SK-N-SH (cell line): Measurements from ENCODE around the gene SCN1B. TPM values are rescaled to one million over a fixed set of nuclear protein-coding genes. Genes with fewer than 3 reads are reported as not detected.

ENCODE experiments used
- CTCF ChIA-PET: fragments of 300-600, 350-600 bp; formaldehyde crosslinking; extraction: SDS; loops from one replicate; lab custom pipeline; 2021; lab: Yijun Ruan, JAX
- POLR2A ChIA-PET: fragments of 350-600 bp; sonication (Branson Sonifier 250); formaldehyde crosslinking; extraction: SDS; loops from one replicate; lab custom pipeline; 2020; ENCODE audit warnings: antibody characterized with exemption, inconsistent platforms; lab: Yijun Ruan, JAX
- DNase-seq: peaks from one replicate; pipeline ENCODE4 v3.0.0; 2012
- H2AFZ ChIP-seq: fragments of 200-600 bp; sonication (generic); 2 replicates; pipeline ENCODE4 v1.8.1; 2016; ENCODE audit warnings: antibody characterized with exemption, mild to moderate bottlenecking, low read depth
- H3F3A ChIP-seq: fragments of 200-600 bp; sonication (generic); replicated peaks from 2 replicates; pipeline ENCODE3; 2016; ENCODE audit warnings: antibody characterized with exemption, mild to moderate bottlenecking; ENCODE audit not compliant: insufficient read depth
- H3K27ac ChIP-seq, 2 experiments: fragments of 200-500 bp in 1 of 2; fragments of 200-600 bp in 1 of 2; sonication (Bioruptor generic) in 1 of 2; sonication (generic), shearing (Covaris generic) in 1 of 2; 2 replicates each; pipeline versions ENCODE4 v1.5.1 to v1.6.1; 2014 to 2016; ENCODE audit warnings: low read depth in 2 of 2, inconsistent platforms in 1 of 2, low read length in 1 of 2, mild to moderate bottlenecking in 1 of 2, mixed read lengths in 1 of 2
- H3K27me3 ChIP-seq: fragments of 200-600 bp; sonication (generic), shearing (Covaris generic); 2 replicates; pipeline ENCODE4 v1.6.1; 2016; ENCODE audit warnings: mixed run types; ENCODE audit not compliant: insufficient read depth
- H3K36me3 ChIP-seq, 2 experiments: fragments of 200-500 bp in 1 of 2; fragments of 200-600 bp in 1 of 2; sonication (Bioruptor generic) in 1 of 2; sonication (generic) in 1 of 2; replicated peaks in 1 of 2; 2 replicates each; pipeline versions ENCODE3 to v1.5.1; 2014 to 2016; ENCODE audit warnings: low read length in 1 of 2, mild to moderate bottlenecking in 1 of 2; ENCODE audit not compliant: insufficient read depth in 2 of 2, control insufficient read depth in 1 of 2
- H3K4me1 ChIP-seq, 2 experiments: fragments of 200-500 bp in 1 of 2; fragments of 200-600 bp in 1 of 2; sonication (Bioruptor generic) in 1 of 2; sonication (generic), shearing (Covaris generic) in 1 of 2; 2 replicates each; pipeline versions ENCODE4 v1.5.1 to v1.6.1; 2014 to 2016; ENCODE audit warnings: low read depth in 1 of 2, low read length in 1 of 2, mixed run types in 1 of 2; ENCODE audit not compliant: insufficient read depth in 2 of 2, control insufficient read depth in 1 of 2
- H3K4me2 ChIP-seq: fragments of 200-600 bp; sonication (generic), shearing (Covaris generic); 2 replicates; pipeline ENCODE4 v1.6.1; 2017; ENCODE audit warnings: mixed run types
- H3K4me3 ChIP-seq, 2 experiments: fragments of 200-500 bp in 1 of 2; fragments of 200-600 bp in 1 of 2; sonication (Bioruptor generic) in 1 of 2; sonication (generic), shearing (Covaris generic) in 1 of 2; 2 replicates each; pipeline versions ENCODE4 v1.5.1 to v1.8.1; 2014 to 2016; ENCODE audit warnings: low read depth in 2 of 2, inconsistent platforms in 1 of 2, low read length in 1 of 2, mild to moderate bottlenecking in 1 of 2, mixed read lengths in 1 of 2, moderate library complexity in 1 of 2
- H3K79me2 ChIP-seq: fragments of 200-600 bp; sonication (generic); 2 replicates; pipeline ENCODE4 v1.8.1; 2017; ENCODE audit warnings: mild to moderate bottlenecking; ENCODE audit not compliant: insufficient read depth
- H3K9ac ChIP-seq: fragments of 200-600 bp; sonication (generic); 2 replicates; pipeline ENCODE4 v1.6.1; 2017; ENCODE audit warnings: mixed run types
- H3K9me2 ChIP-seq: fragments of 200-600 bp; sonication (generic); 2 replicates; pipeline ENCODE4 v1.6.1; 2017; ENCODE audit warnings: mixed run types
- H3K9me3 ChIP-seq: fragments of 200-600 bp; sonication (generic); 2 replicates; pipeline ENCODE4 v1.6.1; 2017; ENCODE audit warnings: mixed run types, mild to moderate bottlenecking, moderate library complexity
- H4K20me1 ChIP-seq: fragments of 200-600 bp; sonication (generic); 2 replicates; pipeline ENCODE4 v1.6.1; 2017; ENCODE audit warnings: mild to moderate bottlenecking, mixed run types; ENCODE audit not compliant: insufficient read depth
- FOSL2 ChIP-seq: IDR thresholded peaks from 2 replicates; pipeline ENCODE4 v1.4.0; 2012; ENCODE audit warnings: low read depth, mild to moderate bottlenecking, moderate library complexity, borderline replicate concordance
- FOXM1 ChIP-seq: IDR thresholded peaks from 2 replicates; pipeline ENCODE4 v1.4.0; 2012; ENCODE audit warnings: low read depth, mild to moderate bottlenecking
- GABPA ChIP-seq: IDR thresholded peaks from 2 replicates; pipeline ENCODE4 v1.4.0; 2012; ENCODE audit warnings: low read depth, mild to moderate bottlenecking
- MEF2A ChIP-seq: IDR thresholded peaks from 2 replicates; pipeline ENCODE4 v1.4.0; 2012; ENCODE audit warnings: low read depth, borderline replicate concordance
- MXI1 ChIP-seq: IDR thresholded peaks from 2 replicates; pipeline ENCODE4 v1.6.1; 2012; ENCODE audit warnings: mild to moderate bottlenecking, low read depth, low read length, improper control_type of control experiment
- POLR2AphosphoS5 ChIP-seq: IDR thresholded peaks from 2 replicates; pipeline ENCODE4 v1.6.1; 2012; ENCODE audit warnings: low read depth, low read length
- RAD21 ChIP-seq: IDR thresholded peaks from 2 replicates; pipeline ENCODE4 v1.6.1; 2012; ENCODE audit warnings: mild to moderate bottlenecking, low read length
- RCOR1 ChIP-seq: fragments of 150-350 bp; IDR thresholded peaks from 2 replicates; pipeline ENCODE4 v1.6.1; 2017; ENCODE audit warnings: antibody characterized with exemption, low read length
- RFX5 ChIP-seq: IDR thresholded peaks from 2 replicates; pipeline ENCODE4 v1.6.1; 2012; ENCODE audit warnings: mild to moderate bottlenecking, improper control_type of control experiment, low read length
- SIN3A ChIP-seq: IDR thresholded peaks from 2 replicates; pipeline ENCODE4 v1.6.1; 2012; ENCODE audit warnings: low read depth, mild to moderate bottlenecking, low read length, moderate library complexity, borderline replicate concordance
- SMC3 ChIP-seq: IDR thresholded peaks from 2 replicates; pipeline ENCODE4 v1.6.1; 2012; ENCODE audit warnings: low read depth, low read length, improper control_type of control experiment
- TAF1 ChIP-seq: IDR thresholded peaks from 2 replicates; pipeline ENCODE4 v1.6.1; 2012; ENCODE audit warnings: low read depth, mild to moderate bottlenecking, low read length, moderate library complexity, borderline replicate concordance
- TEAD4 ChIP-seq: IDR thresholded peaks from 2 replicates; pipeline ENCODE4 v1.4.0; 2012; ENCODE audit warnings: mild to moderate bottlenecking, borderline replicate concordance; ENCODE audit not compliant: insufficient read depth
- WGBS: methylation state at CpG from one replicate; pipeline ENCODE4 v1.1.6; 2017; ENCODE audit warnings: low lambda C conversion rate; 5-methylcytosine and 5-hydroxymethylcytosine counted together
- polyA plus RNA-seq, 3 experiments: library from polyadenylated mRNA; depleted of rRNA; stranded (reverse); fragments of >200 nt; gene quantifications; 2 replicates each; pipeline ENCODE4 v1.2.3, GENCODE V29; 2012
- TF ChIP-seq, protein P1 (sequence below): IDR thresholded peaks from 2 replicates; pipeline ENCODE4 v1.4.0; 2012; ENCODE audit warnings: low read depth, borderline replicate concordance
- TF ChIP-seq, protein P2 (sequence below): fragments of 150-350 bp; IDR thresholded peaks from 2 replicates; pipeline ENCODE4 v1.6.1; 2016; ENCODE audit warnings: mild to moderate bottlenecking, low read depth, low read length
- TF ChIP-seq, protein P3 (sequence below): IDR thresholded peaks from 2 replicates; pipeline ENCODE4 v1.6.1; 2012; ENCODE audit warnings: mild to moderate bottlenecking, low read depth, low read length, moderate library complexity
- TF ChIP-seq, protein P4 (sequence below): IDR thresholded peaks from 2 replicates; pipeline ENCODE4 v1.4.0; 2012; ENCODE audit warnings: low read depth, borderline replicate concordance

SCN1B gene
- polyA plus RNA-seq, 1 of the 3 experiments (the other 2 are of a cell fraction) = 10.5 TPM

DNA sequence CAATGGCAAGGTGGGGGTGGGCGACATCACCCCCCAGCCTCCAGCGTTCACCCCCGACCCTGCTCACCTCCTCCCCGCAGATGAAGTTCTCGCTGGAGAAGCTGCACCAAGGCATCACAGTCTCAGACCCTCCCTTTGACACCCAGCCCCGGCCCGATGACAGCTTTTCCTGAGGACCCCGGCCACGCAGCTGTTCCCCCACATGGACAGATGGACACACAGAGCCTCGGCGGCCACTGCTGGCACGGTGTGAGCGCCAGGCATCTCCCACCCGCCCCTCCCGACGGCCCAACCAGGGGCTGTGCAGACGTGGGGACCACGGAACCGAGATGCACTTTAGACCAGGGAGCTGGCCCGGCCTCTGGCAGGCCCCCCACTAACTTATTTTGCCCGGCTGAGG, 4.3 kb upstream of the SCN1B start:
- peaks cover 0 to 10% of the 10 kb centered on the region in 2 experiments; a peak in 1 of 4 replicates for H3K4me1 ChIP-seq
- H3K9me2 ChIP-seq = no peaks in the 10 kb centered on the region
- H3K36me3 ChIP-seq = peaks cover 0 to 48% of the 10 kb centered on the region in 2 experiments
- no peak overlapping the region for H2AFZ ChIP-seq
- H3K4me2 ChIP-seq = no peak overlapping the region
- H3K79me2 ChIP-seq = no peaks in the 10 kb centered on the region
- no peak overlapping the region for H3K27ac ChIP-seq
- H3K4me3 ChIP-seq = no peak overlapping the region
- no peak for DNase-seq
- 96% methylated on average over 14 of the region's 21 CpGs for WGBS
- H3F3A ChIP-seq = peaks cover 7% of the 10 kb centered on the region
- ChIA-PET CTCF (interaction anchor here (0.9 to 2.1 kb wide), 4 partner anchors 13 to 116 kb away, joined by 3 to 11 read pairs (median 3); partner anchors contain the start of gene FXYD7), POLR2A (interaction anchor here (0.7 kb wide), 1 partner anchor 26 kb away, joined by 3 read pairs; the partner anchor contains the start of gene GRAMD1A)
- H3K27me3 ChIP-seq = no peaks in the 10 kb centered on the region
- H3K9me3 ChIP-seq = no peaks in the 10 kb centered on the region
- no peak overlapping the region for H3K9ac ChIP-seq
- no peaks in the 10 kb centered on the region for H4K20me1 ChIP-seq
- TF ChIP-seq TAF1 = no peak
- TF ChIP-seq, protein P1, sequence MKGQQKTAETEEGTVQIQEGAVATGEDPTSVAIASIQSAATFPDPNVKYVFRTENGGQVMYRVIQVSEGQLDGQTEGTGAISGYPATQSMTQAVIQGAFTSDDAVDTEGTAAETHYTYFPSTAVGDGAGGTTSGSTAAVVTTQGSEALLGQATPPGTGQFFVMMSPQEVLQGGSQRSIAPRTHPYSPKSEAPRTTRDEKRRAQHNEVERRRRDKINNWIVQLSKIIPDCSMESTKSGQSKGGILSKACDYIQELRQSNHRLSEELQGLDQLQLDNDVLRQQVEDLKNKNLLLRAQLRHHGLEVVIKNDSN = no peak
- no peak for TF ChIP-seq MXI1
- TF ChIP-seq TEAD4 = no peak
- no peak for TF ChIP-seq RFX5
- no peak for TF ChIP-seq RCOR1
- TF ChIP-seq SMC3 = no peak
- TF ChIP-seq, protein P2, sequence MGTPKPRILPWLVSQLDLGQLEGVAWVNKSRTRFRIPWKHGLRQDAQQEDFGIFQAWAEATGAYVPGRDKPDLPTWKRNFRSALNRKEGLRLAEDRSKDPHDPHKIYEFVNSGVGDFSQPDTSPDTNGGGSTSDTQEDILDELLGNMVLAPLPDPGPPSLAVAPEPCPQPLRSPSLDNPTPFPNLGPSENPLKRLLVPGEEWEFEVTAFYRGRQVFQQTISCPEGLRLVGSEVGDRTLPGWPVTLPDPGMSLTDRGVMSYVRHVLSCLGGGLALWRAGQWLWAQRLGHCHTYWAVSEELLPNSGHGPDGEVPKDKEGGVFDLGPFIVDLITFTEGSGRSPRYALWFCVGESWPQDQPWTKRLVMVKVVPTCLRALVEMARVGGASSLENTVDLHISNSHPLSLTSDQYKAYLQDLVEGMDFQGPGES = no peak
- TF ChIP-seq RAD21 = no peak
- TF ChIP-seq MEF2A = no peak
- no peak for TF ChIP-seq FOXM1
- no peak for TF ChIP-seq FOSL2
- no peak for TF ChIP-seq POLR2AphosphoS5

DNA sequence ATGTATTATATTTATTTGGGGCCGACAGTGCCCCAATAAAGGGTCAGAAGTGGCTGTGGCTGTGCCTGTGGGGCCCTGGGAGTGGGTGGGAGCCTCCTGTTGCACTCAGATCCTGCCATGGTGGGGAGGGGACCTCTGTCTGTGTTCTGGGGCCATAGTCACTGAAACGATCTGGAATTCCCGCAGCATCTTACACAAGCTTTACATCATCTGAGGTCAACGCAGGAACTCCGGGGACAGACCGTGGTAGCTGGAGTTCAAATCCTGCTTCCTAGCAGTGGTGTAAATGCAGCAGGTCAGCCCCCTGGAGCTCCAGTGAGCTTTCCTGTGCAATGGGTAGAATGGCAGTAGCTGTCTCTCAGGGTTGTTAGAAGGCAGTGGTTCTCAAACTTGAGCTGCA, 3.9 kb upstream of the SCN1B start:
- 91% methylated on average over 4 of the region's 6 CpGs for WGBS
- H3K9ac ChIP-seq = no peak overlapping the region
- DNase-seq = no peak
- H3K4me3 ChIP-seq = no peak overlapping the region
- no peak overlapping the region for H2AFZ ChIP-seq
- no peaks in the 10 kb centered on the region for H3K79me2 ChIP-seq
- H3K36me3 ChIP-seq = peaks cover 0 to 43% of the 10 kb centered on the region in 2 experiments
- ChIA-PET CTCF (interaction anchor here (0.9 to 2.1 kb wide), 5 partner anchors 13 to 116 kb away, joined by 3 to 11 read pairs (median 3); partner anchors contain the start of gene FXYD7), POLR2A (interaction anchor here (0.7 kb wide), 1 partner anchor 26 kb away, joined by 3 read pairs; the partner anchor contains the start of gene GRAMD1A)
- peaks cover 0 to 10% of the 10 kb centered on the region in 2 experiments; a peak in 1 of 4 replicates for H3K4me1 ChIP-seq
- H4K20me1 ChIP-seq = no peaks in the 10 kb centered on the region
- no peak for TF ChIP-seq MEF2A
- TF ChIP-seq, protein P3, sequence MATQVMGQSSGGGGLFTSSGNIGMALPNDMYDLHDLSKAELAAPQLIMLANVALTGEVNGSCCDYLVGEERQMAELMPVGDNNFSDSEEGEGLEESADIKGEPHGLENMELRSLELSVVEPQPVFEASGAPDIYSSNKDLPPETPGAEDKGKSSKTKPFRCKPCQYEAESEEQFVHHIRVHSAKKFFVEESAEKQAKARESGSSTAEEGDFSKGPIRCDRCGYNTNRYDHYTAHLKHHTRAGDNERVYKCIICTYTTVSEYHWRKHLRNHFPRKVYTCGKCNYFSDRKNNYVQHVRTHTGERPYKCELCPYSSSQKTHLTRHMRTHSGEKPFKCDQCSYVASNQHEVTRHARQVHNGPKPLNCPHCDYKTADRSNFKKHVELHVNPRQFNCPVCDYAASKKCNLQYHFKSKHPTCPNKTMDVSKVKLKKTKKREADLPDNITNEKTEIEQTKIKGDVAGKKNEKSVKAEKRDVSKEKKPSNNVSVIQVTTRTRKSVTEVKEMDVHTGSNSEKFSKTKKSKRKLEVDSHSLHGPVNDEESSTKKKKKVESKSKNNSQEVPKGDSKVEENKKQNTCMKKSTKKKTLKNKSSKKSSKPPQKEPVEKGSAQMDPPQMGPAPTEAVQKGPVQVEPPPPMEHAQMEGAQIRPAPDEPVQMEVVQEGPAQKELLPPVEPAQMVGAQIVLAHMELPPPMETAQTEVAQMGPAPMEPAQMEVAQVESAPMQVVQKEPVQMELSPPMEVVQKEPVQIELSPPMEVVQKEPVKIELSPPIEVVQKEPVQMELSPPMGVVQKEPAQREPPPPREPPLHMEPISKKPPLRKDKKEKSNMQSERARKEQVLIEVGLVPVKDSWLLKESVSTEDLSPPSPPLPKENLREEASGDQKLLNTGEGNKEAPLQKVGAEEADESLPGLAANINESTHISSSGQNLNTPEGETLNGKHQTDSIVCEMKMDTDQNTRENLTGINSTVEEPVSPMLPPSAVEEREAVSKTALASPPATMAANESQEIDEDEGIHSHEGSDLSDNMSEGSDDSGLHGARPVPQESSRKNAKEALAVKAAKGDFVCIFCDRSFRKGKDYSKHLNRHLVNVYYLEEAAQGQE = no peak
- TF ChIP-seq, protein P4, sequence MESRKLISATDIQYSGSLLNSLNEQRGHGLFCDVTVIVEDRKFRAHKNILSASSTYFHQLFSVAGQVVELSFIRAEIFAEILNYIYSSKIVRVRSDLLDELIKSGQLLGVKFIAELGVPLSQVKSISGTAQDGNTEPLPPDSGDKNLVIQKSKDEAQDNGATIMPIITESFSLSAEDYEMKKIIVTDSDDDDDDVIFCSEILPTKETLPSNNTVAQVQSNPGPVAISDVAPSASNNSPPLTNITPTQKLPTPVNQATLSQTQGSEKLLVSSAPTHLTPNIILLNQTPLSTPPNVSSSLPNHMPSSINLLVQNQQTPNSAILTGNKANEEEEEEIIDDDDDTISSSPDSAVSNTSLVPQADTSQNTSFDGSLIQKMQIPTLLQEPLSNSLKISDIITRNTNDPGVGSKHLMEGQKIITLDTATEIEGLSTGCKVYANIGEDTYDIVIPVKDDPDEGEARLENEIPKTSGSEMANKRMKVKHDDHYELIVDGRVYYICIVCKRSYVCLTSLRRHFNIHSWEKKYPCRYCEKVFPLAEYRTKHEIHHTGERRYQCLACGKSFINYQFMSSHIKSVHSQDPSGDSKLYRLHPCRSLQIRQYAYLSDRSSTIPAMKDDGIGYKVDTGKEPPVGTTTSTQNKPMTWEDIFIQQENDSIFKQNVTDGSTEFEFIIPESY = no peak
- no peak for TF ChIP-seq GABPA
- TF ChIP-seq, protein P2 = no peak
- TF ChIP-seq SIN3A = no peak
- H3K4me2 ChIP-seq = no peak overlapping the region
- no peak overlapping the region for H3K27ac ChIP-seq
- H3K9me3 ChIP-seq = no peaks in the 10 kb centered on the region
- H3K9me2 ChIP-seq = no peaks in the 10 kb centered on the region
- peaks cover 7% of the 10 kb centered on the region for H3F3A ChIP-seq
- H3K27me3 ChIP-seq = no peaks in the 10 kb centered on the region
